ENCODE data around the gene KCNE3.

The KCNE3 gene

DNA sequence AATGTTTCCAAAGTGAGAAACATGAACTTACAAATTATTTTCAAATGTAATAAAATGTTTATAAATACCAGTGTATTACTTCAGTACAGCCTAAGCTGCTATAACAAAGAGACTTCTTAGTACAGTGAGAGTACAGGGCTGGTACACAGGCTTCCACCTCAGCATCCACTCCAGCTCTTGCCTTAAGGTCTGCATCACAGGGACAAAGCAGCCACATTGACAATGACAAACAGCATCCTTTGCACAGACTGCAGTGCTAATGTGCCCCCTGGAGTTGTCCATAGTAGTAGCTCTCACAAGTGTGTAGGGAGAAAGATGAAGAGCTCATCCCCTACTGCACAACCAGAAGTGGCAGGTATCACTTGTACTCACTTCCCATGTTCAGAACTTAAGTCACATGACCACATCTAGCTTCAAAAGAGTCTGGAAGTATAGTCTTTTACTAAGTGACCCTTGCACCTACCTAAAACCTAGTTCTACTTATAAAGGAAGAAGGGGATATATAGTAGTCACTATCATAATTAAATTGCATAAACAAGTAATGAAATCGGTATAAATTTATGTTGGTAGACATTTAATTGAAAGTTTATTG lies 36.8 kb upstream of the KCNE3 start:
- Histone ChIP-seq H2AFZ (ENCODE audit: low read depth, low read length) (no peak overlapping the region), H3K4me3 (ENCODE audit: low read length) (no peak overlapping the region), H3K27ac (ENCODE audit: low read length) (no peak overlapping the region), H3K79me2 (ENCODE audit: low read length) (no peaks in the 10 kb centered on the region), H4K20me1 (ENCODE audit: insufficient read depth, low read length) (no peaks in the 10 kb centered on the region), H3K4me2 (ENCODE audit: low read length) (no peak overlapping the region), H3K4me1 (ENCODE audit: low read length) (no peaks in the 10 kb centered on the region), H3K36me3 (replicated peaks; ENCODE audit: low read depth, low read length) (no peaks in the 10 kb centered on the region), H3K9me3 (ENCODE audit: insufficient read depth, low read length) (peaks cover 14% of the 10 kb centered on the region; the same call in 1 of the 2 replicates), H3K27me3 (ENCODE audit: low read depth, low read length) (no peaks in the 10 kb centered on the region), H3K9ac (ENCODE audit: low read length) (no peak overlapping the region)
- TF ChIP-seq, protein P1, sequence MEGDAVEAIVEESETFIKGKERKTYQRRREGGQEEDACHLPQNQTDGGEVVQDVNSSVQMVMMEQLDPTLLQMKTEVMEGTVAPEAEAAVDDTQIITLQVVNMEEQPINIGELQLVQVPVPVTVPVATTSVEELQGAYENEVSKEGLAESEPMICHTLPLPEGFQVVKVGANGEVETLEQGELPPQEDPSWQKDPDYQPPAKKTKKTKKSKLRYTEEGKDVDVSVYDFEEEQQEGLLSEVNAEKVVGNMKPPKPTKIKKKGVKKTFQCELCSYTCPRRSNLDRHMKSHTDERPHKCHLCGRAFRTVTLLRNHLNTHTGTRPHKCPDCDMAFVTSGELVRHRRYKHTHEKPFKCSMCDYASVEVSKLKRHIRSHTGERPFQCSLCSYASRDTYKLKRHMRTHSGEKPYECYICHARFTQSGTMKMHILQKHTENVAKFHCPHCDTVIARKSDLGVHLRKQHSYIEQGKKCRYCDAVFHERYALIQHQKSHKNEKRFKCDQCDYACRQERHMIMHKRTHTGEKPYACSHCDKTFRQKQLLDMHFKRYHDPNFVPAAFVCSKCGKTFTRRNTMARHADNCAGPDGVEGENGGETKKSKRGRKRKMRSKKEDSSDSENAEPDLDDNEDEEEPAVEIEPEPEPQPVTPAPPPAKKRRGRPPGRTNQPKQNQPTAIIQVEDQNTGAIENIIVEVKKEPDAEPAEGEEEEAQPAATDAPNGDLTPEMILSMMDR (IDR thresholded peaks at IDR 0.05; ENCODE audit: low read depth, low read length) = no peak
- no peak for TF ChIP-seq EZH2phosphoT487 (IDR thresholded peaks at IDR 0.05; ENCODE audit: low read depth)

DNA sequence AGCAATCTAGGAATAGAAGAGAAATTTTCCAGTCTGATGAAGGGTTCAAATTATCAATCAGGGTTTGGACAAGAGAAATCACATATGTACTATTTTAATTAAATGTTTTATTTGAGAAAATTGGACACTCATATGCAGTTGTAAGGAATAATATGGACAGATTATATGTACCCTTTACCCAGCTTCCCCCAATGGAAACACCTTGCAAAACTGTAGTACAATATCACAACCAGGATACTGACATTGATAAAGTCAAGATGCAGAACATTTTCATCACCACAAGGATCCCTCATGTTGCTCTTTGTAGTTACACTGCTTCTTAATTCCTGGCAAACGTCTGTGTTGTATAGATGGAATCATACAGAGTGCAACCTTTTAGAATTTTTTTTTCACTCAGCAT lies 27.6 kb upstream of the KCNE3 start:
- H3K27me3 ChIP-seq (ENCODE audit: low read depth, low read length) = peaks cover 2% of the 10 kb centered on the region; the same call in 1 of the 2 replicates
- H4K20me1 ChIP-seq (ENCODE audit: insufficient read depth, low read length) = no peaks in the 10 kb centered on the region
- no peaks in the 10 kb centered on the region for H3K36me3 ChIP-seq (replicated peaks; ENCODE audit: low read depth, low read length)
- H3K4me2 ChIP-seq (ENCODE audit: low read length) = no peak overlapping the region
- no peaks in the 10 kb centered on the region for H3K79me2 ChIP-seq (ENCODE audit: low read length)
- no peak overlapping the region for H3K4me3 ChIP-seq (ENCODE audit: low read length)
- no peak for TF ChIP-seq EZH2phosphoT487 (IDR thresholded peaks at IDR 0.05; ENCODE audit: low read depth)
- TF ChIP-seq, protein P1 (IDR thresholded peaks at IDR 0.05; ENCODE audit: low read depth, low read length) = no peak
- no peak overlapping the region for H3K27ac ChIP-seq (ENCODE audit: low read length)
- H3K9ac ChIP-seq (ENCODE audit: low read length) = no peak overlapping the region
- peaks cover 10% of the 10 kb centered on the region for H3K4me1 ChIP-seq (ENCODE audit: low read length)
- H3K9me3 ChIP-seq (ENCODE audit: insufficient read depth, low read length) = no peaks in the 10 kb centered on the region
- no peak overlapping the region for H2AFZ ChIP-seq (ENCODE audit: low read depth, low read length)

DNA sequence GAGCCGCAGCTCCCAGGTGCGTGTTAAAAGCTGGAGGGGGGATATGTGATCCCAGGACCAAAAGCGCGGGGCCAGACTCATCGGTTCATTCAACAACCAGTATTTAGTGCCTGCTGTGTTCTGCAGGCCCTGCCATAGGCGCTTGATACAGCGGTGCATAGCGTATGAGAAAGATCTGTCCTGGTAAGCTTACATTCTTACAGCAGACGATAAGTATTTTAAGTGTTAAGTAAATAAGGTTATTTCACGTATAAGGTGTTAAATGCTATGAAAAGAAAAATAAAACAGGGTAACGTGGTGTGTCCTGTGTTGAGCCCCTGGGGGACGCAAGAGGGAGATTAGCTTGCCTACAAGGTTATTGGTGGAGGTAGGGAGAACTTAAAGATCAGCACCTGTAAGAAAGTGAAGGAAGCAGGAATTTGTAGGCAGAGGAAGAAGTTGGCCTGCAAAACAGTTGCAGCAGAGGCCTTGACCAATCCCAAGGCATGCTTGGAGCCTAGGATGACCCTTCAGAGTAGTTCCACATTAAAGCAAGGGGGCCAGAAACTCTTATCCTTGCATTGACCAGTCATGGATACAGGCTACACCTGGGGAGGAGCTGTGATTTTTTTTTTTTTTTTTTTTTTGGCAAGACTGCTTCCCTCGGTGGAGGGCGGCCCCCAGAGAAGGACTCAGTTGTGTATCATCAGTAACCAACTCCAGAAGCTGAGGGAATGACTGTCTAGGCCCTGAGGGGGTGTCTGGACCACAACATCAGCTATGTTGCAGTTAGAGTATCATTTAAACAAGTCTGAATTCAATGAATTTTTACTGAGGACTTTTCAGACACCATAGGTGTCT lies 26.7 kb upstream of the KCNE3 start:
- Histone ChIP-seq H3K4me3 (ENCODE audit: low read length) (peak overlapping the region; percentile 81), H4K20me1 (ENCODE audit: insufficient read depth, low read length) (no peaks in the 10 kb centered on the region), H3K4me1 (ENCODE audit: low read length) (peaks cover 10% of the 10 kb centered on the region), H3K79me2 (ENCODE audit: low read length) (no peaks in the 10 kb centered on the region), H3K9me3 (ENCODE audit: insufficient read depth, low read length) (no peaks in the 10 kb centered on the region), H3K36me3 (replicated peaks; ENCODE audit: low read depth, low read length) (no peaks in the 10 kb centered on the region), H3K4me2 (ENCODE audit: low read length) (peak overlapping the region; percentile 66), H2AFZ (ENCODE audit: low read depth, low read length) (peak overlapping the region; percentile 82), H3K27me3 (ENCODE audit: low read depth, low read length) (peaks cover 1% of the 10 kb centered on the region; the same call in 1 of the 2 replicates), H3K9ac (ENCODE audit: low read length) (peak overlapping the region; percentile 86), H3K27ac (ENCODE audit: low read length) (peak overlapping the region; percentile 79; the same call in 1 of the 2 replicates)
- TF ChIP-seq EZH2phosphoT487 (IDR thresholded peaks at IDR 0.05; ENCODE audit: low read depth) = no peak
- TF ChIP-seq, protein P1 (IDR thresholded peaks at IDR 0.05; ENCODE audit: low read depth, low read length) = no peak
